Measurements from ENCODE around the gene WDR75.

Gene WDR75

DNA sequence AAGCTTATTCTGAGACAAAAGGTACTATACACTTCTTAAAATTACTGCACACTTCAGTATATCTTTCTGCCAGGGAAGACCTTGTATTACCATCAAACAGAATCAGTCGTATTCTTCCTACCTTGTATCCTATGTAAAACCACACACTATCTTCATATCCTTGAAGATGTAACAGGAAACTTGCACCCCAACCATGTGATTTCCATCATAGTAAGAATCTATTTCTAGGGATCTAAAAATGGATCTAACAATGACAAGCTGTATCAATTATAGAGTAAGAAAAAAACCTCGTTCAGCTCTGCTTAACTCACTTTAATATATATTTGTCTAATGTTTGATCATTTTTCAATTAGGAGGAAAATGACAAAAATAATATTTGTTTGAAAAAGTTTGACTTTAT, 60.2 kb downstream of the WDR75 start:
- DNase-seq, result no peak

DNA sequence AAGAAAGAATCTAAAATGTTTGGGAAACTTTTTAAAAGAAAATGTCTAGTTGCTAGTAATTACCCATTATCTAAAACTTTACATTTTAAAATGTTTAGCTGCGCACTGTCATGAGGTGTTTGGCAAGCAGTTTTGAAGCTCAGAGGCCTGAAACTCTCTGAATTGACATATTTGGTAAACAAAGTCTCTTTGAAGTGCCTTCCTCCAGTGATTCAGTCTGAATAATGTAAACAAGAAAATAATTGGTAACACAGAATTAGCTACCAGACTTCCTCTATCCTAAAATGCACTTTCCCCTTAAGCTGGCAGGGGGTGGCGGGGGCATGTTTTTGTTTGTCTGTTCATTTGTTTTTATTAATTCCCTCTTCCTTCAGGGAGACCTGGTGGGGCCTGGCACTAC, 61.4 kb downstream of the WDR75 start:
- no peak for DNase-seq

- no peak for DNase-seq
Observed at GRCh38 chr2:189504238-189504637, 63.0 kb downstream of the WDR75 start.

DNA sequence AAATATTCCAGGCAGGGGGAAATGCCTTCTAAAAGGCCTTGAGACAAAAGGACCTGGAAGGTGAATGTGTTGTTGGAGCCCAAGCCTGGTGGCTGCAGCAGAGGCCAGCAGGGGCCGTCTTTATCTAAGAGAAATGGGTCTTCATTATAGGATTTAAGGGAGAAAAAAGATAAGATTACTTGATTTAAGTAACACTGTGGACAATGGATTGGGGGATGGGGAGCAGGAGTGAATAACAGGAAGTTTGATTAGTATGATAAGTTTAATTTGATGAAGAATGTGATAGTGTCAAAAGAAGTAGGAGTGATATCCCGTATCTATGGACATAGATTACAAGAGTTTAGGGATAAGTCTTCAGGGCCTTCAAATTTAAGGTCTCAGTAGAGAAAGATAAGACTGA, 64.2 kb downstream of the WDR75 start:
- DNase-seq, result no peak

GRCh38 chr2:189506514-189506976, 65.3 kb downstream of the WDR75 start:
- DNase-seq, result no peak

GRCh38 chr2:189511210-189511959, 70.1 kb downstream of the WDR75 start:
- no peak for DNase-seq

GRCh38 chr2:189511960-189512319, 70.7 kb downstream of the WDR75 start:
- DNase-seq, result no peak

DNA sequence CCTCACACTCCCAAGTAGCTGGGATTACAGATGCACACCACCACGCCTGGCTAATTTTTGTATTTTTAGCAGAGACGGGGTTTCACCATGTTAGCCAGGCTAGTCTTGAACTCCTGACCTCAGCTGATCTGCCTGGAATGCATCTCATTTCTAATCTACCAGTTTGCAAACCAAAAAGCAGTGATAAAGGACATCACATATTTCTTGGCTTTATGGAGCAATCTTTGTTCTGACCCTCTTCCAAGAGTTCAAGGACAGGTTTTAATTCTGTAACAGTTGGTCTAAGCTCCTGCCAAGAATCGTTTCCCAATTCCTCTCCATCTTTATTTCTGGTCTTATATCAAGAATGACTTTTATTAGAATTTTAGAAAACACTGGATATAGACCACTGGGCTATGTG, 71.6 kb downstream of the WDR75 start:
- no peak for DNase-seq

DNA sequence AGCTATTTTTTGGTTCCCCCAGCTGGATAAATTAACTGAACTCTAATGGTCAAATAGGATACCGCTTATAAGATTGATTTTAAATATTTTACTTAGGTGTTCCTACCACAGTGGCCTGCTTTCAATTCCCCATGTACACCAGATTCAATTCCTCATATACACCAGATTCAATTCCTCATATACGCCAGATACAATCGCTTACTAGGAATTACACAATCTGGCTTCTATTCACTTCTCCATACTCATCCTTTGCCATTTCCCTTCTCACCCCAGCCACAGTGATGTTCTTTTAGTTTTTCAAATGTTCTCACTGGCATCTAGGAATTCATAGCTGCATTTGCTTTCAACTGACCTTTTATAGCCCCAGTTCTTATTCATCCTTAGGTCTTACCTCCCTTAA, 72.8 kb downstream of the WDR75 start:
- no peak for DNase-seq

GRCh38 chr2:189515264-189515663, 74.0 kb downstream of the WDR75 start:
- no peak for DNase-seq

DNA sequence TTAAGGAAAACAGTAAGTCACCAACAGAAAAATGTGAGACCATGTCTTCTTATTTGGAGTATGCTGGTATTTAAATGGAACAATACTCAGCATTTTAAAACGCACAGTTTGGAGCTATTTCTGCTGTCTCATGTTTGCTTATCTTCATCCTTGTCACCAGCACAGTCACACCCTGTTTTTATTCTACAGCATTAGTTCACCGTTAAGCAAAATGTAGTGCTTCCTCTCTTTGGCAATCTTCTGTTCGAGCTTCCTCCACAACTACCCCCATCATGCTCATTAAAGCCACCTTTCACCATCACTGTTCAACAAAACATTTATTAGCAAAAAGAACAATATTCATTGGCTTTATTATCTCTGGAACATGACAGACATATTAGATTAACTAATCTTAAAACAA, 75.3 kb downstream of the WDR75 start:
- no peak for DNase-seq

GRCh38 chr2:189517847-189518535, 76.7 kb downstream of the WDR75 start:
- peak; percentile 43 for DNase-seq

- no peak for DNase-seq
Observed at GRCh38 chr2:189519631-189520387, 78.5 kb downstream of the WDR75 start.

- no peak for DNase-seq
Observed at GRCh38 chr2:189521699-189522434, 80.6 kb downstream of the WDR75 start.

DNA sequence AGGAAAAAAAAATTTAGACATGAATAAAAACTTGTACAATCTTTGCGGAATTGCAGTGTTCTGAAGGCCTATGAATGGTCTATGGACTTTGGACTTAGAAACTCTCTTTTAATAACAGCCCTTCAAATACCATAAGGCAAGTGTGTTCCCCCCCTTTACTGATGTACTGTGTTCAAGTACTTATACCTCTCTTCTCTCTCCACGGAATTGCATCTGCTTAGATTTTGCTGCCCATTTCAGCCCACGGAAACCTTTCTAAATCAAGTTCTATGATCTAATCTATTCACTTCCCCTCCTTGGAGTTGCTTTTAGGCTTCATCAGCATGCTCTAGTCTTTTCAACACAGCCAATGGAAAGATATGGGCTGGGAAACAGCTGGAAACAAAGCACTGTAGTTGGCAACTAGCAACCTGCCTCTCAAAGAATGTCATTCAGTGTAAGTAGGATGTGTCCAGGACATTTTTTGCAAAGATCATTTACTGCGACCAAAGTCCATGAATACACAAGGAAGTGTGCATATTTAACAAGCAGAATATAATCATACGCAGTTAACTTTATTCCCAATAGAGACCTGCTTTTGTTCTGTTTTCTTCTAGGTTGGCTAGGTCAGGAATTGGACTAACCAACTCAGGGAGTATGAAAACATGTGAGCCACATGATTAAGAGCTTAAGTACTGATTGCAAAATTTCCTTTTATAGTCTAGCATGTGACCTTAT, 81.3 kb downstream of the WDR75 start:
- no peak for DNase-seq

- no peak for DNase-seq
Observed at GRCh38 chr2:189524746-189525145, 83.5 kb downstream of the WDR75 start.
